NOMO-1 treated with DMSO at 0.1 percent for 48 hours (cell line): ENCODE results near the gene EGFL7.
"Not testable (repeated sequence)": the region's sequence is repeated elsewhere in the genome, so short reads cannot be mapped to it uniquely, and the experiment has no call there.

ENCODE experiments used
- DNase-seq: peaks from one replicate; lab custom pipeline; 2025; ENCODE audit not compliant: unreplicated experiment; lab: John Stamatoyannopoulos, UW

EGFL7 gene

GRCh38 chr9:136695955-136696354 lies 33.2 kb downstream of the EGFL7 start:
- DNase-seq, result no peak

GRCh38 chr9:136696502-136696901 lies 33.8 kb downstream of the EGFL7 start:
- DNase-seq, result no peak

- peak; percentile 34 for DNase-seq
Measured at GRCh38 chr9:136697146-136697820, 34.6 kb downstream of the EGFL7 start.

- DNase-seq, result peak; percentile 95
Measured at GRCh38 chr9:136697821-136698526, 35.3 kb downstream of the EGFL7 start.

- DNase-seq, result no peak
Measured at GRCh38 chr9:136698635-136699246, 36.0 kb downstream of the EGFL7 start.

- no peak for DNase-seq
Measured at GRCh38 chr9:136700304-136700703, 37.6 kb downstream of the EGFL7 start.

GRCh38 chr9:136700959-136701667 lies 38.4 kb downstream of the EGFL7 start:
- no peak for DNase-seq

- DNase-seq, result no peak
Measured at GRCh38 chr9:136701668-136702053, 38.9 kb downstream of the EGFL7 start.

GRCh38 chr9:136703276-136703860 lies 40.7 kb downstream of the EGFL7 start:
- peak; percentile 87 for DNase-seq

- not testable (repeated sequence) for DNase-seq
Measured at GRCh38 chr9:136704741-136705140, 42.0 kb downstream of the EGFL7 start.

- DNase-seq, result peak; percentile 61
Measured at GRCh38 chr9:136705564-136705963, 42.8 kb downstream of the EGFL7 start.

- no peak for DNase-seq
Measured at GRCh38 chr9:136707011-136707410, 44.3 kb downstream of the EGFL7 start.

GRCh38 chr9:136707849-136708517 lies 45.3 kb downstream of the EGFL7 start:
- no peak for DNase-seq

- DNase-seq, result no peak
Measured at GRCh38 chr9:136709454-136710109, 46.9 kb downstream of the EGFL7 start.

- no peak for DNase-seq
Measured at GRCh38 chr9:136710543-136710942, 47.8 kb downstream of the EGFL7 start.

GRCh38 chr9:136711219-136711648 lies 48.5 kb downstream of the EGFL7 start:
- DNase-seq, result not testable (repeated sequence)

GRCh38 chr9:136711751-136712689 lies 49.3 kb downstream of the EGFL7 start, which contains the start of gene DIPK1B:
Gene DIPK1B (plus strand): TSS chr9:136712572. CDS start chr9:136712666, 94 bp downstream.
- no peak for DNase-seq

GRCh38 chr9:136712690-136713544 lies 50.2 kb downstream of the EGFL7 start:
- no peak for DNase-seq
